ENCODE results near the gene IPPK. TPM values are rescaled to one million over a fixed set of nuclear protein-coding genes. Genes with fewer than 3 reads are reported as not detected.

IPPK gene, protein sequence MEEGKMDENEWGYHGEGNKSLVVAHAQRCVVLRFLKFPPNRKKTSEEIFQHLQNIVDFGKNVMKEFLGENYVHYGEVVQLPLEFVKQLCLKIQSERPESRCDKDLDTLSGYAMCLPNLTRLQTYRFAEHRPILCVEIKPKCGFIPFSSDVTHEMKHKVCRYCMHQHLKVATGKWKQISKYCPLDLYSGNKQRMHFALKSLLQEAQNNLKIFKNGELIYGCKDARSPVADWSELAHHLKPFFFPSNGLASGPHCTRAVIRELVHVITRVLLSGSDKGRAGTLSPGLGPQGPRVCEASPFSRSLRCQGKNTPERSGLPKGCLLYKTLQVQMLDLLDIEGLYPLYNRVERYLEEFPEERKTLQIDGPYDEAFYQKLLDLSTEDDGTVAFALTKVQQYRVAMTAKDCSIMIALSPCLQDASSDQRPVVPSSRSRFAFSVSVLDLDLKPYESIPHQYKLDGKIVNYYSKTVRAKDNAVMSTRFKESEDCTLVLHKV
- total RNA-seq (2014; rRNA removed; shearing (Covaris generic)) = 19.1 and 19.8 TPM in 2 replicates

DNA sequence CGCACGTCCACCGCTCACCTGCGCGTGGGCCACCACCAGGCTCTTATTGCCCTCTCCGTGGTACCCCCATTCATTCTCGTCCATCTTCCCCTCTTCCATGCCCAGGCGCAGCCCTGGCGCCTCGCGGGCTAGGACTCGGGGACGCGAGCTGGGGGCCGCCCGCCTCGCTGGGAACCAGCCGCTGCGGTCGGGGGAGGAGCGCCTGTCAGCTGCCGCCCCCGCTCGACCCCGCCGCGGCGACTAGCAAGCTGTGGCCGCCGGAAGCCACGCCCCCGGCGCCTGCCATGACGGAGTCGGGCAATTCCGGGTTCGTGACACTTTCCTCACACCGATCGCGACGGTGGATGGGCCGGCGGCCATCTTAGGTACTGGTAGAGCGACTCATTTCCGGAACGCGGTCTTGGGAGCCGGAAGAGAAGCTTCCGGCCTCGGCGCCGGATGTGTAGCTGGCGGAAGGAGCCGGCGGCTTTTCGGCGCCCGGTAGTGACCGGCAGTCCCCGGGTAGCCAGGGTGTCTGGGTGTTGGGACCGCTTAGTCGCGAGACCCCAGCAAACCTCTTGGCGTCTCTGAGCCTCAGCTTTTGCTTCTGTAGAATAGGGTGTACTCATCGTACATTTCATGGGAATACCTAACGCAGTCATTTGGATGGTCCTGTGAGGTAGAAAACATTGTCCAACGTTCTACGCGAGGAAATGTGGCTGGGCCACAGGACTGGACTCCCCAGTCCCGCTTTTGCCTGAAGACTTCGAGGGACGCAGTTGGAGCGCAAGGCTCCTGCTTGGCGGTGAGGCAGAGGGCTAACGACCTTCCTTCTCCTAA, at the start of gene IPPK:
Gene IPPK (minus strand): TSS at position 242 of the 819 bp plus-strand sequence. CDS start 143 bp downstream, at position 99.

Other genes starting within 250 kb of the IPPK start
- gene OMD, start 245.7 kb downstream of the IPPK start, total RNA-seq (2014; rRNA removed; shearing (Covaris generic)) = not detected in 2 replicates
- not detected in 2 replicates for gene ASPN, start 187.6 kb downstream of the IPPK start, total RNA-seq (2014; rRNA removed; shearing (Covaris generic))
- 0.77 and 1.5 TPM in 2 replicates for gene ECM2, start 134.1 kb downstream of the IPPK start, total RNA-seq (2014; rRNA removed; shearing (Covaris generic))
- 35.0 and 38.9 TPM in 2 replicates for gene BICD2, start 94.7 kb upstream of the IPPK start, total RNA-seq (2014; rRNA removed; shearing (Covaris generic))
- gene ZNF484, start 207.9 kb upstream of the IPPK start, total RNA-seq (2014; rRNA removed; shearing (Covaris generic)) = 5.0 and 5.3 TPM in 2 replicates

All from A375 (cell line).